GM18870 (cell line): ENCODE results near the gene RBBP4.
"Not testable (repeated sequence)": the region's sequence is repeated elsewhere in the genome, so short reads cannot be mapped to it uniquely, and the experiment has no call there.

Experiments
- ATAC-seq: cut with Tn5 transposase; IDR thresholded peaks from one replicate; pipeline ENCODE4 v1.9.1; 2021; ENCODE audit warnings: moderate library complexity; ENCODE audit not compliant: unreplicated experiment

Gene RBBP4

GRCh38 chr1:32685498-32685897 lies 34.5 kb downstream of the RBBP4 start:
- no peak for ATAC-seq

GRCh38 chr1:32686387-32686786 lies 35.4 kb downstream of the RBBP4 start:
- ATAC-seq: no peak

- no peak for ATAC-seq
Measured at GRCh38 chr1:32693455-32694174, 42.6 kb downstream of the RBBP4 start.

GRCh38 chr1:32695098-32695904 lies 44.3 kb downstream of the RBBP4 start:
- ATAC-seq: no peak

GRCh38 chr1:32696041-32696440 lies 45.0 kb downstream of the RBBP4 start:
- ATAC-seq: no peak

GRCh38 chr1:32696996-32697395 lies 46.0 kb downstream of the RBBP4 start:
- not testable (repeated sequence) for ATAC-seq

GRCh38 chr1:32701421-32701911 lies 50.5 kb downstream of the RBBP4 start:
- ATAC-seq: no peak

- ATAC-seq: no peak
Measured at GRCh38 chr1:32701951-32702598, 51.1 kb downstream of the RBBP4 start.

GRCh38 chr1:32702599-32703478 lies 51.8 kb downstream of the RBBP4 start, which contains the start of gene SYNC:
TSS of gene SYNC (minus strand) at chr1:32702770. CDS start at chr1:32702660, 110 bp downstream.
- ATAC-seq: no peak

GRCh38 chr1:32703479-32704291 lies 52.7 kb downstream of the RBBP4 start:
- no peak for ATAC-seq

GRCh38 chr1:32705516-32705915 lies 54.5 kb downstream of the RBBP4 start:
- no peak for ATAC-seq

- no peak for ATAC-seq
Measured at GRCh38 chr1:32706491-32706890, 55.5 kb downstream of the RBBP4 start.

- no peak for ATAC-seq
Measured at GRCh38 chr1:32709075-32709474, 58.1 kb downstream of the RBBP4 start.

- no peak for ATAC-seq
Measured at GRCh38 chr1:32709476-32709875, 58.5 kb downstream of the RBBP4 start.

- ATAC-seq: not testable (repeated sequence)
Measured at GRCh38 chr1:32711221-32711620, 60.2 kb downstream of the RBBP4 start.

- no peak for ATAC-seq
Measured at GRCh38 chr1:32713081-32713480, 62.1 kb downstream of the RBBP4 start.

- ATAC-seq: no peak
Measured at GRCh38 chr1:32714277-32714676, 63.3 kb downstream of the RBBP4 start.

- no peak for ATAC-seq
Measured at GRCh38 chr1:32715901-32716311, 64.9 kb downstream of the RBBP4 start.

GRCh38 chr1:32716312-32717148 lies 65.5 kb downstream of the RBBP4 start:
- ATAC-seq: no peak
